ENCODE results near the gene THAP7.
A peak's percentile ranks its signal among the peaks of the same experiment; 100 is the strongest.

THAP7 gene

DNA sequence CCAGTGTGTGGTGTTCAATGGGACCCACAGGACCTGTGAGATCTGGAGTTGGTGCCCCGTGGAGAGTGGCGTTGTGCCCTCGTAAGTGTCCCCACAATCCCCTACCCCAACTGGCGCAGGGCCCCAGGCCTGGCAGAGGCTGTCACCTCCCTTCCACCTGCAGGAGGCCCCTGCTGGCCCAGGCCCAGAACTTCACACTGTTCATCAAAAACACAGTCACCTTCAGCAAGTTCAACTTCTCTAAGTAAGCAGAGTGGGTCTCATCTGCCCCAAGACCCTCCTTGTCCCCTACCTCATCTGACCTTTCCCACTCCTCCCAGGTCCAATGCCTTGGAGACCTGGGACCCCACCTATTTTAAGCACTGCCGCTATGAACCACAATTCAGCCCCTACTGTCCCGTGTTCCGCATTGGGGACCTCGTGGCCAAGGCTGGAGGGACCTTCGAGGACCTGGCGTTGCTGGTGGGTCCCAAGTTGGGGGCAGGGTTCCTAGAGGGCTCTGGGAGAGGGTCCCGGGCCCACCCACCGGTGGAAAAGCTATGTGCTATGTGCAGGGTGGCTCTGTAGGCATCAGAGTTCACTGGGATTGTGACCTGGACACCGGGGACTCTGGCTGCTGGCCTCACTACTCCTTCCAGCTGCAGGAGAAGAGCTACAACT is 21.2 kb upstream of the THAP7 start:
- TF ChIP-seq, protein P1, sequence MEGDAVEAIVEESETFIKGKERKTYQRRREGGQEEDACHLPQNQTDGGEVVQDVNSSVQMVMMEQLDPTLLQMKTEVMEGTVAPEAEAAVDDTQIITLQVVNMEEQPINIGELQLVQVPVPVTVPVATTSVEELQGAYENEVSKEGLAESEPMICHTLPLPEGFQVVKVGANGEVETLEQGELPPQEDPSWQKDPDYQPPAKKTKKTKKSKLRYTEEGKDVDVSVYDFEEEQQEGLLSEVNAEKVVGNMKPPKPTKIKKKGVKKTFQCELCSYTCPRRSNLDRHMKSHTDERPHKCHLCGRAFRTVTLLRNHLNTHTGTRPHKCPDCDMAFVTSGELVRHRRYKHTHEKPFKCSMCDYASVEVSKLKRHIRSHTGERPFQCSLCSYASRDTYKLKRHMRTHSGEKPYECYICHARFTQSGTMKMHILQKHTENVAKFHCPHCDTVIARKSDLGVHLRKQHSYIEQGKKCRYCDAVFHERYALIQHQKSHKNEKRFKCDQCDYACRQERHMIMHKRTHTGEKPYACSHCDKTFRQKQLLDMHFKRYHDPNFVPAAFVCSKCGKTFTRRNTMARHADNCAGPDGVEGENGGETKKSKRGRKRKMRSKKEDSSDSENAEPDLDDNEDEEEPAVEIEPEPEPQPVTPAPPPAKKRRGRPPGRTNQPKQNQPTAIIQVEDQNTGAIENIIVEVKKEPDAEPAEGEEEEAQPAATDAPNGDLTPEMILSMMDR (IDR thresholded peaks at IDR 0.05; ENCODE audit: low read depth, low read length, missing control alignments) = no peak
- DNase-seq (ENCODE audit: extremely low read depth, low read depth) = no peak

DNA sequence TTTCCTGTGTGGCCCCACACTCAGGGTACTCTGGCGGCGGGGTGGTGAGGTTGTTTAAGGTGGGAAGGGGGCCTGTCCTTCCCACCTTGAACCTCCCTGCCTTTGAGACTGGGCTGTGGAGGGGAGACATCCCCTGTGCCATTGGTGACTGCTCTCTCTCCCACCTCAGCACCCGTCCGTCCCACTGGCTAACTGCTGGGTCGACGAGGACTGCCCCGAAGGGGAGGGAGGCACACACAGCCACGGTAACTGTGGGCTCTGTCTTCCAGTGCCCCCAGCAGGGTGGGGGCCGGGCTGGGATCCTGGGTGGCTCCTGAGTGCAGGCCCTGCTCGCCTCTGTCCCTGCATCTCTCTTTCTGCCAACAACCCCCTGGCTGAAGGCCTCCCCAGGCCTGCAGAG is 20.6 kb upstream of the THAP7 start:
- H3K4me3 ChIP-seq (replicated peaks; ENCODE audit: low read depth, low read length) = no peak overlapping the region
- TF ChIP-seq, protein P1 (IDR thresholded peaks at IDR 0.05; ENCODE audit: low read depth, low read length, missing control alignments) = no peak
- no peak for DNase-seq (ENCODE audit: extremely low read depth, low read depth)

More for the DNA sequence above, 21.2 kb upstream of the THAP7 start:
- H3K4me3 ChIP-seq (replicated peaks; ENCODE audit: low read depth, low read length) = no peak overlapping the region

DNA sequence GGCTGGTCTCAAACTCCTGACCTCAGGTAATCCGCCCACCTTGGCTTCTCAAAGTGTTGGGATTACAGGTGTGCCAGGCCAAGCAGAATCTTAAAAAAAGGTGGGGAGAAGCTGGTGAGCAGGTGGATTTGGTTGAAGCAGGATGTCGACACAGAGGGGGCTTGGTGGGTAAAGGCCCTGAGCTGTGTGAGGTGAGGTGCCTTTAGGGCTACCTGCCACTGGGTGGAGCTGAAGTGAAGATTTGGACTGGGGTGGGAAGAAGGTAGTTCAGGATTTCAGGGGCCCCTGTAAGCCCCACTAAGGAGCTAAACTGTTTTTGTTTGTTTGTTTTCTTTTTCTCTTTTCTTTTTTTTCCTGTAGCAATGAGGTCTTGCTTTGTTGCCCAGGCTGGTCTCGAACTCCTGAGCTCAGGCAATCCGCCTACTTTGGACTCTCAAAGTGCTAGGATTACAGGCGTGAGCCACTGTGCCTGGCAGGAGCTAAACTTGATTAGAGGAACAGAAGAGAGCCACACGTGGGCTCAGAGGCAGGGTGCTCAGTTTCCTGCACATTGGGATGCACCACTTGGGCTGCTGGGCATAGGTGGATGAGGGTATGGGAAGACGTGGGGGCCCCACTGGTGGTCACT is 19.0 kb upstream of the THAP7 start:
- DNase-seq (ENCODE audit: extremely low read depth, low read depth) = no peak
- H3K4me3 ChIP-seq (replicated peaks; ENCODE audit: low read depth, low read length) = no peak overlapping the region
- TF ChIP-seq, protein P1 (IDR thresholded peaks at IDR 0.05; ENCODE audit: low read depth, low read length, missing control alignments) = peak; percentile 54

DNA sequence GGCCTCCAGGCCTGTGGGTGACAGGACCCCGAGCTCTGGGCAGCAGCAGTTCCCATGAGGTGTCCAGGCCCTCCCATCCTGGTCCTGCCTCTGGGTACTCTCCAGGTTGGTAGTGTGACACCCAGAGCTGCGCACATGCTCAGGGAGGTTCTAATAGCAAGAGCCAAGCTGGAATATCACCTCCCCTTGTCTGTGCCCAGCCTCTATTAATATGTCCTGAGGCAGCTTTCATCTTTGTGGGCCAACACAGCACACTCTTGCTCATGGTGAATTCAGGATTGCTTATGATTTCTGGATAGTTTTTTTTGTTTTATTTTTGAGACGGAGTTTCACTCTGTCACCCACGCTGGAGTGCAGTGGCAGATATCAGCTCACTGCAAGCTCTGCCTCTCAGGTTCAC is 16.4 kb upstream of the THAP7 start:
- no peak overlapping the region for H3K4me3 ChIP-seq (replicated peaks; ENCODE audit: low read depth, low read length)
- TF ChIP-seq, protein P1 (IDR thresholded peaks at IDR 0.05; ENCODE audit: low read depth, low read length, missing control alignments) = no peak
- no peak for DNase-seq (ENCODE audit: extremely low read depth, low read depth)

DNA sequence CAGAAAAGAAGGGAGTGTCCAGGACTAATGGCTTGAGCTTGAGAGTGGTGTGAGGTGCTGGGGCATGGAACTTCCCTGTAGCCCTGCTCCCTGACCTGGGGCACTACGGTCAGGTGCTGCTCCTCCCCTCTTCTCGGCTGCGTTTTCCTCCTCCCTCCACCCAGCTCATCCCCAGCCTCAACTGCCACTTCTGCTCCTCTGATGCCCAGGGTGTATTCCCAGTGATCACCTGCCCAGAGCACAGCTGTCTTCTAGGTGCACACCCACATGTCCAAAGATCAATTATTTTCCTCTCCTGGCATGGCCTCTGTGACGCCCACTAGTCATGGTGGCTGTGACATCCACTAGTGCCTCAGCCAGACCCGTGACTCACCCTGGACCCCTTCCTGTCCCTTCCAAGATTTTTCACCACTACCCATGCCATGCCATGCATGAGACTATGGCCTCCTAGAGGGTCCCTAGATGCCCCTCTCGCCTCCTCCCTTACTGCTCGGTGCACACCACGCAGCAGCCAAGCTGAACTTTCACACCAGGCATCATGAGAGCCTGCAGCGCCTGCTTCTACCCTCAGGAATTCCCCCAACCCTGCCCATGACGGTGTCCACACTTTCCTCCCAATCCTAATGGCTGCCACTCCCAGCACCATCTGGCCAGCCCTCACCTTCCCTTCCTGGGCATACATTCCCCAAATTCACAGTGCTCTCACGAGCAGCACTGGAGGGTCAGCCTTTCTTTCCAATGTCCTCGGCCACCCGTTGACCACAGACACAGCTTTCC is 14.9 kb upstream of the THAP7 start:
- H3K4me3 ChIP-seq (replicated peaks; ENCODE audit: low read depth, low read length) = no peak overlapping the region

DNA sequence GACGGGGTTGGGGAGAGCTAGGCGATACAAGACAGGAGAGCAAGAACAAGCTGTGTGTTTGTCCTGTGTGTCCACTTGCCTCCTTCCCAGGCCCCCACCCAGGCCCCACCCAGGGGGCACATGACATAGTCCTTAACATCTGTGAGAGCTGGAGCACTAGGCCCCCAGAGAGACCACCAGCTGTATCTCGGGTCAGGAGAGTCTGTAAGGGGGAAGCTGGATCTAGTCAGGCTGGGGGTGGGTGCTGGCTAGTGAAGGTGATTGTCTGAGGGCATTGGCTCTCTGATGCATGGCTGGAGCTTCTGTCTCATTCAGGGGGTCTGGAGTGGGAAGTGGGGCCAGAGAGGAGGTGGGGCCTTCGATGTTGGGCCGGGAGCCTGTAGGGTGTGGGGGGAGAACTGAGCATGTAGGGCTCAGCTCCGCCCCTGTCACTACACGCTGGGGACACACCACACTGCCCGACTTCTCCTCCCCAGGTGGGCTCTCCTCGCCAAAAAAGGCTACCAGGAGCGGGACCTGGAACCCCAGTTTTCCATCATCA is 13.6 kb upstream of the THAP7 start:
- TF ChIP-seq, protein P1 (IDR thresholded peaks at IDR 0.05; ENCODE audit: low read depth, low read length, missing control alignments) = no peak
- H3K4me3 ChIP-seq (replicated peaks; ENCODE audit: low read depth, low read length) = peak overlapping the region; percentile 55; the same call in 1 of the 2 replicates
- no peak for DNase-seq (ENCODE audit: extremely low read depth, low read depth)

More for the DNA sequence above, 14.9 kb upstream of the THAP7 start:
- no peak for DNase-seq (ENCODE audit: extremely low read depth, low read depth)
- TF ChIP-seq, protein P1 (IDR thresholded peaks at IDR 0.05; ENCODE audit: low read depth, low read length, missing control alignments) = no peak

All from HFF-Myc (cell line).